PC-9 (cell line): Measurements from ENCODE around the gene FAM149A.

Source experiments
- EZH2 ChIP-seq: fragments of 200-600 bp; sonication (generic); IDR thresholded peaks from 2 replicates; pipeline ENCODE4 v1.8.0; 2017; ENCODE audit warnings: antibody characterized with exemption, low read depth
- TF ChIP-seq, protein P1 (sequence below): fragments of 200-600 bp; sonication (generic); conservative IDR thresholded peaks from 2 replicates; pipeline ENCODE4 v1.6.1; 2017; ENCODE audit warnings: mixed run types, antibody characterized with exemption, mild to moderate bottlenecking, moderate library complexity

DNA sequence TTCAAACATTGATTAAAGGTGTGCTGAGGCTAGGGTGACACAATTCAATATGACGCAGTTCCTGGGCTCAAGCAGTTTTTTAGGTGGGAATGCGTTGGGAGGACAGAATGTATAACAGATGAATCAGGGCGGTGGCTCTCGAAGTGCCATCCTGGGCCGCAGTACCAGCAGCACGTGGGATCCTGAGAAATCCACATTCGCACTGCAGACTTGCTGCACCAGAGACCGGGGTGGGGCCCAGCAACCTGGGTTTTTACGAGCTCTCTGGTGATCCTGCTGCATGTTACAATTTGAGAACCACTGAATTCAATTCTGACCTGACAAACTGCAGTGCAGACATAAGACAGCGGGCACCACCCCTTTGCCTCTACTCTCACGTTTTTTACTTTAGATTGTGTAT, 30.4 kb downstream of the FAM149A start:
- TF ChIP-seq, protein P1, sequence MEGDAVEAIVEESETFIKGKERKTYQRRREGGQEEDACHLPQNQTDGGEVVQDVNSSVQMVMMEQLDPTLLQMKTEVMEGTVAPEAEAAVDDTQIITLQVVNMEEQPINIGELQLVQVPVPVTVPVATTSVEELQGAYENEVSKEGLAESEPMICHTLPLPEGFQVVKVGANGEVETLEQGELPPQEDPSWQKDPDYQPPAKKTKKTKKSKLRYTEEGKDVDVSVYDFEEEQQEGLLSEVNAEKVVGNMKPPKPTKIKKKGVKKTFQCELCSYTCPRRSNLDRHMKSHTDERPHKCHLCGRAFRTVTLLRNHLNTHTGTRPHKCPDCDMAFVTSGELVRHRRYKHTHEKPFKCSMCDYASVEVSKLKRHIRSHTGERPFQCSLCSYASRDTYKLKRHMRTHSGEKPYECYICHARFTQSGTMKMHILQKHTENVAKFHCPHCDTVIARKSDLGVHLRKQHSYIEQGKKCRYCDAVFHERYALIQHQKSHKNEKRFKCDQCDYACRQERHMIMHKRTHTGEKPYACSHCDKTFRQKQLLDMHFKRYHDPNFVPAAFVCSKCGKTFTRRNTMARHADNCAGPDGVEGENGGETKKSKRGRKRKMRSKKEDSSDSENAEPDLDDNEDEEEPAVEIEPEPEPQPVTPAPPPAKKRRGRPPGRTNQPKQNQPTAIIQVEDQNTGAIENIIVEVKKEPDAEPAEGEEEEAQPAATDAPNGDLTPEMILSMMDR: no peak
- no peak for TF ChIP-seq EZH2
